Esophagus muscularis mucosa (tissue), 3 donors: Measurements from ENCODE around the gene ZNF581.

Experiments
- CTCF ChIP-seq, 3 experiments: fragments of 200-600 bp in 2 of 3; fragments of 450-650 bp in 1 of 3; sonication (generic) in 2 of 3; IDR thresholded peaks; one replicate each; pipeline ENCODE4 v1.5.1; 2017 to 2019; ENCODE audit warnings: antibody characterized with exemption in 3 of 3, mild to moderate bottlenecking in 2 of 3, moderate library complexity in 1 of 3
- POLR2AphosphoS5 ChIP-seq, 2 donors: sonication (generic); formaldehyde crosslinking; IDR thresholded peaks; one replicate each; pipeline ENCODE4 v1.6.1; 2017; ENCODE audit warnings: antibody characterized with exemption in 2 of 2

GRCh38 chr19:55640577-55641425 is 2.6 kb upstream of the ZNF581 start, which contains the start of gene ZNF580:
- TF ChIP-seq CTCF (IDR thresholded peaks at IDR 0.05) (no peak), POLR2AphosphoS5 (IDR thresholded peaks at IDR 0.05) (peak; percentile 38 to 40)
